GM19395 (cell line): ENCODE measurements around the gene GPS2.

Source experiments
- ATAC-seq: cut with Tn5 transposase; IDR thresholded peaks from one replicate; pipeline ENCODE4 v1.9.1; 2021; ENCODE audit warnings: mild to moderate bottlenecking, moderate library complexity; ENCODE audit not compliant: unreplicated experiment

The GPS2 gene

GRCh38 chr17:7318121-7318860 lies 3.1 kb upstream of the GPS2 start:
- no peak for ATAC-seq

- no peak for ATAC-seq
Observed at GRCh38 chr17:7317161-7317803, 2.1 kb upstream of the GPS2 start.

GRCh38 chr17:7315570-7316235 lies 543 bp upstream of the GPS2 start:
- ATAC-seq, result peak; percentile 19

GRCh38 chr17:7313890-7314718 lies 1.1 kb downstream of the GPS2 start:
- no peak for ATAC-seq

DNA sequence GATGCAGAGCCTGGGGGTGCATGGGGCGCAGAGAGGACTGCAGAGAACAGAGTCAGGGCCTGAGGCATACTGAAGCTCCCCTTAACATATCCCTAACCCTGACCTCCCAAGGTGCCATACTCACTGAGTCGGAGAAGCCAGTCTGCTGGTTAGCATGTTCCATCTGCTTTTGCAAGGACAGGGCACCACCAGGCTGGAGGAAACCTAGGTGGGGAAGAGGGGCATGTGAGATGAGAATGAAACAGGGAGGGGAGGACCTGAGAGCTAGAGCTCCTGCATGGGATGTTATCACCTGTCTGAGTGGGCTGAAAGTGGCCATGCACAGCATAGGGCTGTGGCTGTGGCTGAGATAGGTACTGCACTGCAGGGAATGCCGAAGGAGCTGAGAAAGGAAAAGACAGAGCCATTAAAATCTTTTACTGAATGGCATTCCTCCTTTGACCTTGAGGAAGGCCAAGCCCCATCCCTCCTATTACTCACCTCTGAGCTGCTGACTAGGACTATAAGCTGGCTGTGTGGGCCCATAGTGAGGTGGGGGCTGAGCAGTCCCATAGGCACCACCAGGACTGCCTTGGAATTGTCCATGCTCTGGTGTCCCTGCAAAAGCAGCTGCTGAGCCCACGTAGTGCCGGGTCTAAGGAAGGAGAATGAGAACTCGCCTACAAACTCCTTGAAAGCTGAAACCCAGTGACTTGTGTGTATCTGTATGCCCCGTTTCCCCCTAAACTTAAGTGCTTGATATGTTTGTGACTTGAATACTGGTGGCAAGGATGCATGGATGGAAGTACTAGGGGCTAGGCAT lies 1.9 kb downstream of the GPS2 start:
- no peak for ATAC-seq

- ATAC-seq, result no peak
Observed at GRCh38 chr17:7312432-7313087, 2.6 kb downstream of the GPS2 start.

DNA sequence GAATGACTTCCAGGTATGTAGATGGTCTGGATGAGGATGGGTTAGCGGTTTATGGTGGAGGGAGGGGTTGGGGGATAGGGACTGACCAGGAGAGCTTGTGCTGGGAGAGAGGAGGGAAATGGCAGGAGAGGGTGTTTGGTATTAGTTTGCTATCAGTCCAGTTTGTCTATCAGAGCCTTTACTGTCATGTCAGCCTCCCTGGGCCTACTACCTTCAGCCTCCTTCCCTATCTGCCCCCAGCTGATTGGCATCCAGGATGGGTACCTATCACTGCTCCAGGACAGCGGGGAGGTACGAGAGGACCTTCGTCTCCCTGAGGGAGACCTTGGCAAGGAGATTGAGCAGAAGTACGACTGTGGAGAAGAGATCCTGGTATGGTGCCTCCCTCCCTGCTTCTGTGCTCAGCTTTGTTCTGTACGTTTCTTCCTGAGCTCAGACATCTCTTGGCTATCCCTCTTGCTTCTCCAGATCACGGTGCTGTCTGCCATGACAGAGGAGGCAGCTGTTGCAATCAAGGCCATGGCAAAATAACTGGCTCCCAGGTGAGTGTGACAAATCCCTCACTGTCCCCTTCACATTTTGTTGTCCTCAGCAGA lies 4.0 kb downstream of the GPS2 start:
- no peak for ATAC-seq

DNA sequence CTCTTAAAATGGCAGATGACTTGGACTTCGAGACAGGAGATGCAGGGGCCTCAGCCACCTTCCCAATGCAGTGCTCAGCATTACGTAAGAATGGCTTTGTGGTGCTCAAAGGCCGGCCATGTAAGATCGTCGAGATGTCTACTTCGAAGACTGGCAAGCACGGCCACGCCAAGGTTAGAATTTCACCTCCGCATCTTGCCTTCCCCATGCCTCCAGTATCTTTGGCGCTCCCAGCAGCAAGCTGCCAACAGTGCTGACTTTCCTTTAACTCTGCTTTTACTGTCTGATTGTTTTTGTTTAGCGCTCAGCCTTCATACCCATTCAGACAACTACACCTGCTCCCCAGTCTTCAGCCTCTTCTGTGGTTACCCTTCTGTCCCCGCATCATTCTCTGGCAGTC lies 5.5 kb downstream of the GPS2 start:
- ATAC-seq, result no peak

DNA sequence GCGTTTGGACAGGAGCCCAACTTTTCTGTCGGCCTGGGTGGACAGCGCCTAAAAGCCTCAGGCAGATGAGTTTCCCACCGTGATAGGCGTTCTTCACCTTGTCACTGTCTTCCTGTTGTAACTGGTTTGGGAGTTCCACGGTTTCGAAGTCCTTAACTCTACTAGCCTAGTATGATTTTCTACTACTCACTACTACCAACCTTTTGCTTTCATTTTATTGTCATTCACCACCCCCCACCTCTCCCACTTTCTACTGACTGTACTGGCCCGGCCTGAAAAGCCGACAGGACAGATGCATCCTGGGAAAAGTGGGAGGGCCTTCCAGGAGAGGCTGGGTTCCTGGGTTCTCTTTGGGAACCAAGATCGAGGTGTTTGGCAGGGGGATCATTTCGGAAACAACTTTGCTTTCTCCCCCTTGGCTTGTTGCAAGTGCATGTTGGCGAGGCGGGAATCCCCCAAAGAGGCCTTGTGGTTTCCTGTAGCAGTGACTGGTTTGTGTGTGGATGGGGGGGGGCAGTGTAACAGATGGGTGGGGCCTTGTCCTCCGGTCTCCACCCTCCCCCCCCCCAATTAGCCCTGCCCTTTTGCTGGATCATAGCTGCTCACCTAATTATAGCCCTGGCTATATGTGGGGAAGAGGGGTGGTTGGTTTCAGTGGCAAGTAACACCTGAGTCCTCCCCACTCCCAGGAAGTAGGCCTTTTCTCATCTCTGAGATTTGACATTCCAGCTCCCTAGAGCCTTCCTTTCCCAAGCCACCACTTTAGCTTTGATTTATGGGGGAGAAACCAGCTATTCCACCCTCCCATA lies 6.3 kb downstream of the GPS2 start:
- no peak for ATAC-seq

DNA sequence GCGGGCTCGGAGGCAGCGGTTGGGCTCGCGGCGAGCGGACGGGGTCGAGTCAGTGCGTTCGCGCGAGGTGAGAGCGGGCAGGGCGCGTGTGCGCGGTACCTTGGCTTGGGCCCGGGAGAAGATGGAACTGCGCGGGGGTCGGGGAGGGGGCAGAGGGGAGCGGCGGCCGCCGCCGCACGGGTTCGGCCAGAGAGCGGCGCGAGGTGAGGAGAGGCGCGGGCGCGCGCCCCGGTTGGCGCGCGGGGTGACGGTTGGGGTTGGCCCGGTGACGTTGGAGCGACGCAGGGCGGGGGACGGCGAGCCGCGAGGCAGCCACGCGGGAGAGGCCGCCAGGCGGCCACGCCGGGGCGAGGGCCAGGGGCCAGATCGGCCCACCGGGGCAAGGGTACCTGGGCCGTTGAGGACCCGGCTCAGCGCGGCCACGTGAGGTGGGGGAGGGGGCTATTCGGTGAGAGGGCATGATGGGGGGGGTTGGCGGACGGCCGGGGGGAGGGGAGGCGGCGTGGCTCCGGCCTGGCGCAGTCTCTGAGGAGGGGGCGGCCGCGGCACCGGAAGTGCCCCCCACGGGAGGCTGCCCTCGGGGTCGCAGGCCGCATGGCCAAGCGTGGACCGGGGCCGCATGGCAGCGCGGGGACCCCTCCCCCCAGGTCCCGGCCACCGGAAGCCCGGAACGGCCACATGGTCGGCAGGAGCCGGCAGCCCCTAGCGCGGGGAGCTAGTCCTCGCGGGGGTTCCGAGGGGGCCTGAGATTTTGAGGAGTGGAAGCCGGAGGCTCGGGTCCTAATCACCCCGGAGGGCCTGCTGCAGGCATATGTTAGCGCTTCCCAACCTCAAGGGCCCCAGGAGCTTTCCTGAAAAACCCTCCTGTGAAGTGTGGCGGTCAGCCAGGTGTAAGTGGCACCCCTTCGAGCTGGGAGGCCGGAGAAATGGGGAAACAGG lies 7.2 kb downstream of the GPS2 start:
- no peak for ATAC-seq

DNA sequence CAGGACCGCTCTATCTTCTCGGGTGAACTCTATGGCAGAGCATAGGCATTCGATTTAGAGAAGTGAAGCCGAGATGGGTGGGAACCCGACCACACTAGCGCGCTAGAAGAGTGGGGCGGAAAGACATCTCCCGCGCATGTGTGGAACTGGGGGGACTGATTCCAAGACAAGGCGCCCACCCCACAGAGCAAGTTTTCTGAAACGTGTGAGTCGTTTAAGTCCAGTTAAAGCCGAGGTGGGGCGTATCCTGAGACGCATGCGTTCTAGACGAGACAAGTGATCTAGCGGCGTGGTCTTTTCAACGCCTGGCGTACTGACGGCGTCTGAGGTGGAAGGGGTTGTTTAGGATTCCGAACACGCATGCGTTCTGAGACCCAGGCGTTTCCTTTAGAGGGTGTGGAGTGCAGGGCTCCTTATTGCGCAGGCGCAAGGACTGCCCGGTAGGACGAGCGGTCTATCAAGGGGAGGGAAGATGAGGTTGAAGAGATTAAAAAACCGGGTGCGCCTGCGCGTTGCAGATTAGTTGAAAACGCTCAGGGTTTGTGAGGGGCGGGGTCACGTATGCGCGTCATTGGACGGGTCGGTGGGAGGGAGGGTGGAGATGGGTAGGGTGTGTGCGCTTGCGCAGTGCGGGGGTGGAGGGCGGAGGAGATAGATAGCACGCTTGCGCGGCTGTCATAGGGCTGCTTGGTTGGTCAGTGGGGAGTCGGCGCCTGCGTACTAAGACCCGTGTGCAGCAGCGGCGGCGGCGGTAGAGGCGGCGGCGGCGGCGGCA lies 8.1 kb downstream of the GPS2 start, which contains the start of gene EIF5A:
TSS of gene EIF5A (plus strand) at position 718 of the 775 bp plus-strand sequence. CDS start 2,008 bp downstream, outside the sequence.
- peak; percentile 72 for ATAC-seq

- ATAC-seq, result no peak
Observed at GRCh38 chr17:7304179-7304578, 11.0 kb downstream of the GPS2 start.

- no peak for ATAC-seq
Observed at GRCh38 chr17:7296189-7296861, 18.8 kb downstream of the GPS2 start.

DNA sequence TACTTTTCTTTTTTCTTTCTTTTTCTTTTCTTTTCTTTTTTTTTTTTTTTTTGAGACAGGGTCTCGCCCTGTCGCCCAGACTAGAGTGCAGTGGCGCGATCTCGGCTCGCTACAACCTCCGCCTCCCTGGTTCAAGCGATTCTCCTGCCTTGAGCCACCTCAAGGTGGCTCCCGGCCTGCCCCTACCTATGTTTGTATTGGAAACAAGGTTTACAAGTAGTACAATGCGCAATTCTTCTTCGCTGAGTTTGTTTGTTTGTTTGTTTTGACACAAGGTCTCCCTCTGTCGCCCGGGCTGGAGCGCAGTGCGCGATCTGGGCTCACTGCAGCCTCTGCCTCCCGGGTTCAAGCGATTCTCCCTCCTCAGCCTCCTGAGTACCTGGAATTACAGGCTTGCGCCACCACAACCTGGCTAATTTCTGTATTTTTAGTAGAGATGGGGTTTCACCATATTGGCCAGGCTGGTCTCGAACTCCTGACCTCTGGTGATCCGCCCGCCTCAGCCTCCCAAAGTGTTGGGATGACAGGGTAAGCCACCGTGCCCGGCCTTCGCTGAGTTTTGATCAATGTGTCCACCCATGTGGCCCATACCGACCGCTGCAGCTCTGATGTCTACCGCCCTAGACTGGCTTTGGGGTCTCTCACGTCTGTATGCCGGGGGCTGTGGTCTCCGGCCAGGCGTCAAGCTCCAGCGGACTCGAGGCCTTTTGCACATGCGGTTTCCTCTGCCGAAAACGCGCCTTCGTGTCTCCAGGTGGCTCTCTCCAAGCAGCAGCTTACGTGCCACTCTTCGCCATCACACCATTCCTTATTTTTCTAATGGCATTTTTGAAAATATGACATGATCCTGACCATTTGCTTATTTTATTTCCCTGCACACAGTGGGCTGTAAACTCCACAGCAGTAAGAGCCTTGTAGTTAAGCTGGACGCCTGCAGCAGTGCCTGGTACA lies 19.7 kb downstream of the GPS2 start:
- ATAC-seq, result no peak

DNA sequence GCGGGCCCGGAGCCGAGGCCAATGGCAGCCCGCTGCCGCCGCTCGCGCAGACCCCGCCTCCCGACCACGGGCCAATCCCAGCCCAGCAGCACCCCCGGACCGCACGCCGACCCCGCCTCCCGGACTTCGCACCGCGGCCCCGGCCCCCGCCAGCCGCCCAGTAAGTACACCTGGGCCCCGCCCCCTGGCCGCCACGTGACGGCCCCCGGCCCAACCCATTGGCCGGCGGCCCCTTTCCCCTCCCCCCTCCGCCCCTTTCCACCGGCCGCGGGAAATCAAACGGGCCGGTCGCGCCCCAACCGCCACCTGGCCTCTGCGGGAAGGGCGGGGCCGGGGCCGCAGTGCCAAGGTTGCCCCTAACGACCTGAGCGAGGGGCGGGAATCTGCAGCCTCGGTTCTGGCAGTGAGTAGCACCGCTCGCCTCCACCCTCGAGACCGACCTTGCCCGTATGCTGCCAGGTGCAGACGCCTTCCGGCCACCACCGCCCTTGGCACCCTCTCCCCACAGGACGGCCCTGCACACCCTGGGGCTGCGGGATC lies 20.5 kb downstream of the GPS2 start, which contains the start of gene YBX2:
TSS of gene YBX2 (minus strand) at position 26 of the 540 bp plus-strand sequence. CDS start 139 bp downstream, outside the sequence.
- ATAC-seq, result no peak
